Cardiac muscle cell (in vitro differentiated cells and primary cell): ENCODE results near the gene PGK1. TPM values are rescaled to one million over a fixed set of nuclear protein-coding genes. Genes with fewer than 3 reads are reported as not detected.
"Not testable (repeated sequence)": the region's sequence is repeated elsewhere in the genome, so short reads cannot be mapped to it uniquely, and the experiment has no call there.

ENCODE experiments used
- DNase-seq, 2 donors: peaks; one replicate each; pipeline versions ENCODE4 v3.0.0 to v3.0.0-alpha.2; 2010 to 2017; ENCODE audit warnings: low read depth in 1 of 2, low spot score in 1 of 2
- H3K27ac ChIP-seq: fragments of 200-600 bp; sonication (generic); 2 replicates; pipeline ENCODE4 v1.5.1; 2016
- H3K27me3 ChIP-seq: fragments of 200-600 bp; sonication (generic); 2 replicates; pipeline ENCODE4 v1.6.0; 2016; ENCODE audit warnings: control low read depth
- H3K36me3 ChIP-seq: fragments of 200-600 bp; sonication (generic); 2 replicates; pipeline ENCODE4 v1.5.1; 2016; ENCODE audit warnings: control low read depth
- H3K4me1 ChIP-seq: fragments of 200-600 bp; sonication (generic); 2 replicates; pipeline ENCODE4 v1.8.1; 2017; ENCODE audit warnings: low read depth, mild to moderate bottlenecking, mixed run types
- H3K4me3 ChIP-seq: fragments of 200-600 bp; sonication (generic); 2 replicates; pipeline ENCODE4 v1.5.1; 2016; ENCODE audit warnings: mild to moderate bottlenecking
- H3K9me3 ChIP-seq: fragments of 200-600 bp; sonication (generic); 2 replicates; pipeline ENCODE4 v1.5.1; 2017; ENCODE audit warnings: low read depth, mild to moderate bottlenecking, control low read depth
- CTCF ChIP-seq: IDR thresholded peaks from 2 replicates; pipeline ENCODE4 v1.5.1; 2012; ENCODE audit warnings: low read depth, mild to moderate bottlenecking, low read length
- polyA plus RNA-seq: library from polyadenylated mRNA; unstranded; fragments of >200 nt; fragmentation: Nextera tagmentation; extraction: Ambion mirVana; gene quantifications from 2 replicates; pipeline ENCODE4 v1.2.1, GENCODE V29; 2016
- total RNA-seq: library from RNA; depleted of rRNA; stranded (reverse); fragments of >200 nt; gene quantifications from 2 replicates; pipeline ENCODE4 v1.2.3, GENCODE V29; 2016

Gene PGK1
- total and polyA plus RNA-seq, 2 experiments from 2014 or later: 602 to 1,568 TPM

GRCh38 chrX:78071331-78071730, 32.7 kb upstream of the PGK1 start:
- H3K9me3 ChIP-seq: no peaks in the 10 kb centered on the region
- no peak overlapping the region for H3K4me3 ChIP-seq
- DNase-seq: no peak
- H3K36me3 ChIP-seq: no peaks in the 10 kb centered on the region
- H3K27me3 ChIP-seq: no peaks in the 10 kb centered on the region
- TF ChIP-seq CTCF: no peak
- H3K4me1 ChIP-seq: no peaks in the 10 kb centered on the region
- H3K27ac ChIP-seq: no peak overlapping the region

- H3K27me3 ChIP-seq, H3K4me1 ChIP-seq, H3K9me3 ChIP-seq, H3K4me3 ChIP-seq, DNase-seq, H3K36me3 ChIP-seq, H3K27ac ChIP-seq: not testable (repeated sequence)
Observed at GRCh38 chrX:78073147-78074077, 30.6 kb upstream of the PGK1 start.

- TF ChIP-seq CTCF: no peak
- H3K4me3 ChIP-seq: no peak overlapping the region
- H3K36me3 ChIP-seq: no peaks in the 10 kb centered on the region
Observed at GRCh38 chrX:78074088-78074487, 30.0 kb upstream of the PGK1 start.

GRCh38 chrX:78075787-78076389, 28.2 kb upstream of the PGK1 start:
- no peak for TF ChIP-seq CTCF
- Histone ChIP-seq H3K36me3 (no peaks in the 10 kb centered on the region), H3K9me3 (no peaks in the 10 kb centered on the region), H3K4me3 (no peak overlapping the region), H3K27me3 (no peaks in the 10 kb centered on the region), H3K4me1 (no peaks in the 10 kb centered on the region), H3K27ac (no peak overlapping the region)
- no peak for DNase-seq

More at GRCh38 chrX:78074088-78074487, 30.0 kb upstream of the PGK1 start:
- Histone ChIP-seq H3K4me1 (no peaks in the 10 kb centered on the region), H3K27ac (no peak overlapping the region), H3K9me3 (no peaks in the 10 kb centered on the region), H3K27me3 (no peaks in the 10 kb centered on the region)
- no peak for DNase-seq

GRCh38 chrX:78081413-78081812, 22.6 kb upstream of the PGK1 start:
- H3K4me3 ChIP-seq: not testable (repeated sequence)

GRCh38 chrX:78092296-78092695, 11.8 kb upstream of the PGK1 start:
- Histone ChIP-seq H3K4me3 (no peak overlapping the region), H3K9me3 (no peaks in the 10 kb centered on the region), H3K27ac (no peak overlapping the region), H3K27me3 (no peaks in the 10 kb centered on the region), H3K36me3 (no peaks in the 10 kb centered on the region), H3K4me1 (no peaks in the 10 kb centered on the region)
- TF ChIP-seq CTCF: peak; percentile 44
- DNase-seq: peak; percentile 52 to 67

More at GRCh38 chrX:78081413-78081812, 22.6 kb upstream of the PGK1 start:
- not testable (repeated sequence) for H3K27ac ChIP-seq, H3K27me3 ChIP-seq, H3K4me1 ChIP-seq, H3K36me3 ChIP-seq, DNase-seq, H3K9me3 ChIP-seq
